SH-SY5Y (cell line): ENCODE measurements around the gene DHX16.

Source experiments
- GATA2 ChIP-seq: IDR thresholded peaks from 2 replicates; pipeline ENCODE4 v1.6.1; 2011; ENCODE audit warnings: mild to moderate bottlenecking, low read depth, low read length
- GATA3 ChIP-seq: IDR thresholded peaks from 2 replicates; pipeline ENCODE4 v1.6.1; 2011; ENCODE audit warnings: low read depth, mild to moderate bottlenecking, low read length, moderate library complexity

Gene DHX16

GRCh38 chr6:30686009-30686907, 13.5 kb upstream of the DHX16 start, which contains the start of gene PPP1R18:
Gene PPP1R18 (minus strand): TSS chr6:30686645. CDS start chr6:30686018, 627 bp downstream.
- no peak for TF ChIP-seq GATA3
- no peak for TF ChIP-seq GATA2

GRCh38 chr6:30685157-30686008, 12.6 kb upstream of the DHX16 start:
- TF ChIP-seq GATA3: no peak
- TF ChIP-seq GATA2: no peak

DNA sequence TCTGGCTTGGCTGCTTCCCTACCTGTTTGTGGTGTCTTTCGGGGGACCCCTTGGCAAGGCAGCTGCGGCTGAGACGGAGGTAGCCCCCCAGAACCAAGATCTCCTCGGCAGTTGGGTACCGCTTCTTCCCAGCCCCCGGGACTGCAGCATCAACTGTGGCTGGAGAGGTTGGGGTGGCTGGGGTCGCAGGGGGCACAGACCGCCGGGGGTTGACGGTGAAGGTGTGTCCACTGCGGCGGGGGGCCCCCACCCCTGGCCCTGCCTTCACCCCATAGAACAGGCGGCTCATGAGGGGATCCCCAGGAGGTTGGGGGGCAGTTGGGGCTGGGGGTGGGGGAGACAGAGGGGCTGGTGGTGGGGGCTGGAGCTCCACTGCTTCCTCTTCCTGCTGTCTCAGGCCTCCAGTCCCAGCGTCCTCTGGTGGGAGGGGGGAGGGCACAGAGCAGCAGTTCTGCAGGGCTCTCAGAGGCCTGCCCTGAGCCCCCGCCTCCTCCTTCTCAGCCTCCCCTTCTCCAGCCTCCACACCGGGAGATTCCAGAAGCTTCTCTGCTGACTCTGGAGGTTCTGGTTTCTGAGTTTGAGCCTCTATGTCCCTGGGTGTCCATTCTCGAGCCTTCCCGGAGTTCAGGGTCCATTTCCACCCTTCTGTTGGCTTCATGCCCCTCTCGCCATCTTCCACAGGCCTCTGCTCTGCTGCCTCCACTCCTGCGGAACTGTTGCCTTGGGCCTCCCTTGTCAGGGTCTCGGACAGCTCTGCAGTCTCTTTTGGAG, 11.8 kb upstream of the DHX16 start:
- TF ChIP-seq GATA2 (no peak), GATA3 (no peak)

DNA sequence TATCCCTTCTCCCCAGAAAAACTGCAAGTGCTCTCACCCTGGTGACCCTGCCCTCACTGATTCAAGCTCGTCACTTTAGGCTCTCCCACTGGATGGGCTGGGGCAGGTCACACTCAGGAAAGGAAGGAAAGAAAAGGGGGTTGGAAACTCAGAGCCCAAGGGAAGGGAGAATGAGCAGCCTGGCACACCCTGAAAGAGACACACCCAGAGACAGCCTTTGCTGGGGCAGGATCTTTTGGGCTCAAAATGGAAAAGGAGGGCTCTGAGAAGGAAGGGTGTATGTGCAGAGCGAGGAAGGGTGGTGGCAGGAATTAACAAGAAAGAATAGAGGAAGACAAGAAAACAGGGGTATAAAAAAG, 11.2 kb upstream of the DHX16 start:
- TF ChIP-seq GATA2: no peak

GRCh38 chr6:30683183-30683979, 10.6 kb upstream of the DHX16 start:
- no peak for TF ChIP-seq GATA2
- TF ChIP-seq GATA3: no peak

DNA sequence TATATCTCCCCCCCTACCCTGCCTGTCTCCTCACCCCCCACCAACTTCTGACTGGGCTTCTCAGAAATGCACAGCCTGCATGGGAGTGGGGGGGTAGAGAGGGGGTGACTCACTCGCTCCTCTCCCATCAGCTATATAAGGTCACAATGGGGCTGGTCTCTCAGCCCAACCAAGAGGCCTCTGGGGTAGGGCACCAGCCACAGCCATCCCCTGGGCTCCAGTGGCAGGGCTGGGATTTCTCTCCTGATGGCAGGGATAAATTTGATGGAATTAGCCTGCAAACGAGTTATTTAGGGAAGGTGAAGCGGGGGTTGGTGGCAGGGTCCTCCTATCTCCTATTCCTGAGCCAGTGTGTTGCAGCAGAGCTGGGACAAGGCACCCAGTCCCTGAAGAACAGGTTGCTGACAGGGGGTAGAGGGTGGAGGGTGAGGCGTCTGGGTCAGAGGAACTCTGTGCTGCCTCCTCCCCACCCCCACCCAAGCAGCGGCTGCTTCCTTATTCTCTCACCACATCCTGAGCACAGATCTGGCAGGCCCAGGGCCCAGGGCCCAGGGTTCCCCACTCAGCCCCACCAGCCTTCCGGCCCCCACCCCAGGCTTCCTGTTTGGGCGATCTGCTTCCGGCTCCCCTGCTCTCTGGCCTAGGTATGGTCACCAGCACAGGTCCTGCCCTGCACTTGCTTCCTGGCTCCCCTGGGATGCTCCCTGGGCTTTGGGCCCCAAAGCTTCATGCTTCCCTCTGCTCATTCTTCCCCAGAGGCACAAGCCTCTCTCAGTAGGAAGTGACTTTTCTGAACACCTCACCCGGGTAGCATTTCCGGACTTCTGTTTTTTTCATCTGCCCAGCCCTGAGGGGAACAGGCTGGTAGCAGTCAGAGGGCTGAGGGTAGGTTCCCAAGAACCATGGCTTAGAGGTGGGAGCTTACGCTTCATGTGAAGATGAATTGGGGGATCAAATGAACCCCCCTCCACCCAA, 9.6 kb upstream of the DHX16 start:
- TF ChIP-seq GATA2 (no peak), GATA3 (no peak)

DNA sequence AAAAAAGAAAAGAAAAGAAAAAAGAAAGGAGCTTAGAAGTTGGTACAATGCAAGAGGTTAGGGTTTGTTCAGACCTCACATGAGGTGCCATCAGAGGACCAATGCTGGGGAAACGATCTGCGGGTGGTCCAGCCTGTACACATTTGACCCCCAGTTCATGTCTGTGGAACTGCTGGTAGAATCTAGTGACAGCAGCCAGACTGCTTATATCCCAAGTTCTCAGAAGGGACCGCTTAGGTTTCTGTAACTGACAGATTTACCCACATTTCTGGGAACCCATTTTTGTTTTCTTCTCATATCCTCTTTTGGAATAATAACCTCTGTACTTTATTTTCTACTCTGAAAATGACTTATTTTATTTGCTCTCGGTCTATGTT, 8.9 kb upstream of the DHX16 start:
- no peak for TF ChIP-seq GATA3
- TF ChIP-seq GATA2: no peak

DNA sequence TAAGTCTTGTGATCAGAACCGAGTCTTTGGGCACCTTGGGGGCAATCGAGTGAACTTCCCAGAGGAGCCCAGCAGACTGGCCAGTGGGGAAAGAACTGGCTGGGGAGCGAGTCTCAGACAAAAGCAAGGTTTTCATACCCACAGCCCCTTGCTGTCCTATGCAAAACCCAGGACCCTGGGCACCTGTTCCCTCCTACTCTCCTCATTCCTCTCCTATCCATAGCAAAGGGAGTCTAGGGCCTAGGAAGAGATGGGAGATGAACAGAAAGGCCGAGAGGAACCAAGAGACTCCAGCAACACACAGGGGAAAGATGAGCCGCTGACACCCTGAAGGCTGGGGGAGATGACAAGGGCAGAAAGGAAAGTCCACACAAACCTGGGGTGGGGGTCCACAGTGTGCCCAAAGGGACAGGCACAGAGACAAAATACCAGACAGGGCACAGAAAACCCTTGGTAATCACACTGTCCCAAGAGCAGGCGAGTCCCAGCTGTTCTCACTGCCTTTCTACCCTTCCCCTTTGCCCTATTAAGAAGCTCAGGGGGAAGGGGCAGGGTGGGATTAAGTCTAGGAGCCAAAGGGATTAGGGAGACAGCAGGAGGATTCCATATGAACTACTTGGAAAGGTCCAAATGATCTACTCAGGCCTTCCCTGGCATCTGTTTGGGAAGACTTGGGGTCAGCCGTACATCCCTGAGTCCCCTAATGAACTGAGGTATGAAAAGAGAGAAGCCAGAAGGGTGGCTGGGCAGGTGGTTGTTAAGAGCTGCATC, 7.1 kb upstream of the DHX16 start:
- TF ChIP-seq GATA2: no peak
- TF ChIP-seq GATA3: no peak

DNA sequence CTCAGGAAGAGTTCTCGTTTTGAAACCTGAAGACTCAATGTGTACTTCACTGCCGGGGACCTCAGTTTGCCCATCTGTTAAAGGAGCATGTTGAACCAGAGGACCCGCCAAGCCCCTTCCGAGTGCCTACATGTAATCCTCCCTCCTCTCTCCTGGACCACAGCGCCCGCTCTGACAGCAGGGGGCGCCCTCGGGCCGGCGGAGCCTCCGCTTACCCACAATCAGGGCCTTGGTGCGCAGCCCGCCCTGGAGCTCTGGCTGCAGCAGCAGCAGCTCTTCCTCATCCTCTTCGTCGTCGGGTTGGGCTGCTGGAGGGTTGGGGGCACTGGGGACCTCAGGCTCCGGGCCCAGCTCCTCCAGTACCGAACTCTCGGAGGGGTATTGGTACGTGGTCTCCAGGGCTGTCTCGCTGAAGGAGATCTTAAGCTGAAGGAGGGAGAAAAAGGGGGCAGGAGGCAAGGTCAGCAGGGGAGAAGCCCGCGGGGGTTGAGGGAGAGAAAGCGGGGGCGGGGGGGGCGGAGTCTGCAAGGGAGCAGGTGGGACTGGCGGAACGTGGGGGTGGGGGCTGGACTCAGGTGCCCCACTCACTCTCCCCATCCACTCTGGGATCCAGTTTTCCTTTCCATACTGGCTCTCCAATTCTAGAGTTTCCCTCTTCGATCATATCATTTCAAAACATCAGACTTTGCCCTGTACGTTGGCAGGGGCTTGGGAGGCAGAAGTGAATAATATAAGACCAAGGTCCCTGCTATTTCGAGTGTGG, 6.3 kb upstream of the DHX16 start:
- TF ChIP-seq GATA3 (no peak), GATA2 (no peak)

DNA sequence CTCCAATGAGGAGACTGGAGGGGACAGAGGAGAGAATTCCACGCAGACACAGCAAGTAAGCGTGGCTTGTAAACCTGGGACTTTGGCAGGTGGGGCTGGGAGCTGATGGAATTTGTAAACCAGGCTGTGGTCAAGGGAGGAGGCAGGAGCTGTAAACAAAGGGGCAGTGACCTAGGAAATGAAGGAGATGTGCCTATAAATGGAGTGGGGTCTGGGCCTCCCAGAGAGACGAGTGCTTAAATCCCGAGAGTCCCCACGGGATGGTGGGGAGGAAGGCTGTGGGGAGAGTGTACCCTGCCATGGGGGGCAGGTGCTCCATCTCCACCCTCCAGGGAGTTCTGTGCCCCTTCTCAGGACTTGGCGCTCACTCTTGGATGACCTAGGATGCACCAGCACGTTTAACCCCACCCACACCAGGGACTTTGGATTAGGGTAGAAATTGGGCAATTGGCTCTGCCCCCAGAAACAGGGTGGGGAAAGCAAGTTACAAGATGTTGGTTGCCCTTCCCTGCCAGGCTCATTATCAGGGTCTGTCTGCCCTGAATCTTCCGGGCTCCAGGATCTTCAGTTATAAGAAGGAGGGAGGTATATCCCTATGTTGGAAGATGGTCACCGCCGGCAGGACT, 4.0 kb upstream of the DHX16 start:
- TF ChIP-seq GATA3: no peak
- no peak for TF ChIP-seq GATA2

GRCh38 chr6:30670760-30671527, 1.9 kb downstream of the DHX16 start:
- TF ChIP-seq GATA3: no peak
- no peak for TF ChIP-seq GATA2
